Hepatocyte (in vitro differentiated cells): ENCODE measurements around the gene SERP2. TPM values are rescaled to one million over a fixed set of nuclear protein-coding genes. Genes with fewer than 3 reads are reported as not detected.

Source experiments
- DNase-seq: peaks from one replicate; pipeline ENCODE4 v3.0.0-alpha.2; 2016; ENCODE audit warnings: low spot score
- H2AFZ ChIP-seq: fragments of 200-600 bp; sonication (generic); 2 replicates; pipeline ENCODE4 v1.6.0; 2016; ENCODE audit warnings: antibody characterized with exemption, mild to moderate bottlenecking
- H3K27ac ChIP-seq: fragments of 200-600 bp; sonication (generic); 2 replicates; pipeline ENCODE4 v1.5.1; 2016; ENCODE audit warnings: mild to moderate bottlenecking
- H3K27me3 ChIP-seq: fragments of 200-600 bp; sonication (generic); 2 replicates; pipeline ENCODE4 v1.6.1; 2016
- H3K36me3 ChIP-seq: fragments of 200-600 bp; sonication (generic); replicated peaks from 2 replicates; pipeline ENCODE4 v1.5.1; 2016; ENCODE audit warnings: low read depth; ENCODE audit not compliant: insufficient read depth
- H3K4me1 ChIP-seq: fragments of 200-600 bp; sonication (generic); 2 replicates; pipeline ENCODE4 v1.5.1; 2016; ENCODE audit warnings: mild to moderate bottlenecking, moderate library complexity; ENCODE audit not compliant: insufficient read depth
- H3K4me2 ChIP-seq: fragments of 200-600 bp; sonication (generic); 2 replicates; pipeline ENCODE4 v1.6.0; 2016
- H3K4me3 ChIP-seq: fragments of 200-600 bp; sonication (generic); 2 replicates; pipeline ENCODE4 v1.5.1; 2016; ENCODE audit warnings: mild to moderate bottlenecking
- H3K79me2 ChIP-seq: fragments of 200-600 bp; sonication (generic); 2 replicates; pipeline ENCODE4 v1.6.0; 2017; ENCODE audit warnings: mild to moderate bottlenecking
- H3K9me2 ChIP-seq: fragments of 200-600 bp; sonication (generic); replicated peaks from 2 replicates; pipeline ENCODE4 v1.6.0; 2017; ENCODE audit warnings: mild to moderate bottlenecking; ENCODE audit not compliant: insufficient read depth
- H3K9me3 ChIP-seq: fragments of 200-600 bp; sonication (generic); 2 replicates; pipeline ENCODE4 v1.5.1; 2016; ENCODE audit warnings: low read depth, mild to moderate bottlenecking
- H4K20me1 ChIP-seq: fragments of 200-600 bp; sonication (generic); 2 replicates; pipeline ENCODE4 v1.6.0; 2016; ENCODE audit warnings: mild to moderate bottlenecking; ENCODE audit not compliant: insufficient read depth, poor library complexity, severe bottlenecking
- CTCF ChIP-seq: fragments of 200-600 bp; sonication (generic); IDR thresholded peaks from 2 replicates; pipeline ENCODE4 v1.5.1; 2016; ENCODE audit warnings: antibody characterized with exemption, mild to moderate bottlenecking; ENCODE audit not compliant: poor library complexity
- EZH2 ChIP-seq: fragments of 200-600 bp; sonication (generic); IDR thresholded peaks from 2 replicates; pipeline ENCODE4 v1.6.1; 2016; ENCODE audit warnings: antibody characterized with exemption, mild to moderate bottlenecking, borderline replicate concordance
- EZH2phosphoT487 ChIP-seq: fragments of 200-600 bp; sonication (generic); IDR thresholded peaks from one replicate; pipeline ENCODE4 v1.6.1; 2018; ENCODE audit warnings: antibody characterized with exemption, mild to moderate bottlenecking, low read depth, moderate library complexity; ENCODE audit not compliant: unreplicated experiment, severe bottlenecking
- WGBS: methylation state at CpG from one replicate; pipeline ENCODE4 v1.1.6; 2016; ENCODE audit warnings: low lambda C conversion rate; ENCODE audit errors: missing lambda C conversion rate; 5-methylcytosine and 5-hydroxymethylcytosine counted together
- polyA plus RNA-seq: library from polyadenylated mRNA; unstranded; fragments of >200 nt; fragmentation: Nextera tagmentation; extraction: Ambion mirVana; gene quantifications from 2 replicates; pipeline ENCODE4 v1.2.1, GENCODE V29; 2016
- total RNA-seq: library from RNA; depleted of rRNA; stranded (reverse); fragments of >200 nt; gene quantifications from 2 replicates; pipeline ENCODE4 v1.2.3, GENCODE V29; 2014

Gene SERP2
- total and polyA plus RNA-seq, 2 experiments from 2014 or later = 1.8 to 7.7 TPM

GRCh38 chr13:44352671-44353070, 21.0 kb upstream of the SERP2 start:
- H2AFZ ChIP-seq = no peak overlapping the region
- no peaks in the 10 kb centered on the region for H3K36me3 ChIP-seq
- H3K9me3 ChIP-seq = no peaks in the 10 kb centered on the region
- no peaks in the 10 kb centered on the region for H3K27me3 ChIP-seq
- WGBS = 73% methylated on average over 2 of the region's 2 CpGs
- H3K9me2 ChIP-seq = no peaks in the 10 kb centered on the region
- H3K79me2 ChIP-seq = no peaks in the 10 kb centered on the region
- H3K27ac ChIP-seq = no peak overlapping the region
- DNase-seq = no peak
- no peak for TF ChIP-seq EZH2phosphoT487
- no peak for TF ChIP-seq EZH2
- no peak for TF ChIP-seq CTCF
- no peak overlapping the region for H3K4me2 ChIP-seq
- H3K4me3 ChIP-seq = no peak overlapping the region
- H3K4me1 ChIP-seq = no peaks in the 10 kb centered on the region
- H4K20me1 ChIP-seq = no peaks in the 10 kb centered on the region

DNA sequence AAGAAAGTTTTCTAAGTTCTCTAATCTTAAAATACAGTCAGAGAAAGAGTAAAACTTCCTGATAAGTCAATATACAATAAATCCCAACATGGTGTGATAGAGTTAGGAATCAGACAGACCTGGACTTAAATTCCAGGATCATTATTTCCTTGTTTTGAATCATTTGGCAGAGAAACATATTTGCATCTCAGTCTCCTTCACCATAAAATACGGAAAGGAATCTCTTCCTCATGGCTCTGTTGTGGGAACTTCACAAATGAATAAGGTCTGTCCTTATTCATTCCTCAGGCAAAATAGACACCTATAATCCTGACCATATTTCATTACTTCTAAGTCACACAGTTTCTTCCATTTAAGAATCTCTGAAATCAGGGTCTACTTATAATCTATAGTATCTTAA, 19.3 kb upstream of the SERP2 start:
- DNase-seq = no peak
- no peaks in the 10 kb centered on the region for H3K27me3 ChIP-seq
- no peak overlapping the region for H3K27ac ChIP-seq
- no peak overlapping the region for H3K4me3 ChIP-seq
- H3K4me2 ChIP-seq = no peak overlapping the region
- TF ChIP-seq EZH2phosphoT487 (no peak), CTCF (no peak)
- 92% methylated on average over 1 of the region's 1 CpG for WGBS
- no peaks in the 10 kb centered on the region for H4K20me1 ChIP-seq
- no peaks in the 10 kb centered on the region for H3K9me3 ChIP-seq
- H3K4me1 ChIP-seq = no peaks in the 10 kb centered on the region
- no peaks in the 10 kb centered on the region for H3K9me2 ChIP-seq
- no peaks in the 10 kb centered on the region for H3K79me2 ChIP-seq
- H2AFZ ChIP-seq = no peak overlapping the region
- H3K36me3 ChIP-seq = no peaks in the 10 kb centered on the region

- Histone ChIP-seq H3K4me1 (no peaks in the 10 kb centered on the region), H3K27ac (no peak overlapping the region)
- 52% methylated on average over 3 of the region's 3 CpGs for WGBS
These were observed 18.7 kb upstream of the SERP2 start for GRCh38 chr13:44354884-44355283.

More at GRCh38 chr13:44354884-44355283, 18.7 kb upstream of the SERP2 start:
- no peaks in the 10 kb centered on the region for H3K36me3 ChIP-seq
- H4K20me1 ChIP-seq = no peaks in the 10 kb centered on the region
- no peaks in the 10 kb centered on the region for H3K79me2 ChIP-seq
- no peaks in the 10 kb centered on the region for H3K27me3 ChIP-seq
- no peak for DNase-seq
- TF ChIP-seq CTCF = no peak
- TF ChIP-seq EZH2 = no peak
- no peak for TF ChIP-seq EZH2phosphoT487
- no peaks in the 10 kb centered on the region for H3K9me2 ChIP-seq
- H3K4me3 ChIP-seq = no peak overlapping the region
- no peak overlapping the region for H2AFZ ChIP-seq
- no peak overlapping the region for H3K4me2 ChIP-seq
- no peaks in the 10 kb centered on the region for H3K9me3 ChIP-seq
